GM12874 (cell line): ENCODE measurements around the gene GPAT2.

Source experiments
- CTCF ChIP-seq: IDR thresholded peaks from 2 replicates; pipeline ENCODE4 v1.5.1; 2011; ENCODE audit warnings: low read depth, mild to moderate bottlenecking, control low read depth, low read length, moderate library complexity; ENCODE audit not compliant: insufficient read depth

GPAT2 gene

DNA sequence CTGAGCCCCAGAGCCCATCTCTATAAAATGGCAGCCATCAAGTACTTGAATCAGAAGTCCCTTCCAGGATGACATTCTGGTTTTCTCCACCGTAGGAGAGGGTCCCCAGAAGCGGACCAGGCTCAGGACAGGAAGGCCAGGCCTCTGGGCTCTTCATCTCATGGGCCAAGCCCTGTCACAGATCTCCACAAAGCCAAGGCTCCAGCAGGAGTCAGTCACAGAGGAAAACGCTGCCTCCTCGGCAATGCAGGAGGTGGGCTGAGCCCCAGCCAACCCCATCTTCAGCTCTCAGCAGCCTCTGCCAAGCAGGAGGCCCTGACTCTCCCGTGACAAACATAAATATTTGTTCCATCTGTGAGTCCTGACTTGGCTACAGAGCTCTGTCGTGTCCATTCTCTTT is 39.4 kb upstream of the GPAT2 start:
- no peak for TF ChIP-seq CTCF

GRCh38 chr2:96073170-96073775 is 38.6 kb upstream of the GPAT2 start:
- no peak for TF ChIP-seq CTCF

GRCh38 chr2:96072746-96073145 is 38.0 kb upstream of the GPAT2 start:
- TF ChIP-seq CTCF: no peak

GRCh38 chr2:96065381-96065930 is 30.7 kb upstream of the GPAT2 start:
- TF ChIP-seq CTCF: no peak

- no peak for TF ChIP-seq CTCF
These were observed 9.6 kb downstream of the GPAT2 start for GRCh38 chr2:96025194-96025492.

DNA sequence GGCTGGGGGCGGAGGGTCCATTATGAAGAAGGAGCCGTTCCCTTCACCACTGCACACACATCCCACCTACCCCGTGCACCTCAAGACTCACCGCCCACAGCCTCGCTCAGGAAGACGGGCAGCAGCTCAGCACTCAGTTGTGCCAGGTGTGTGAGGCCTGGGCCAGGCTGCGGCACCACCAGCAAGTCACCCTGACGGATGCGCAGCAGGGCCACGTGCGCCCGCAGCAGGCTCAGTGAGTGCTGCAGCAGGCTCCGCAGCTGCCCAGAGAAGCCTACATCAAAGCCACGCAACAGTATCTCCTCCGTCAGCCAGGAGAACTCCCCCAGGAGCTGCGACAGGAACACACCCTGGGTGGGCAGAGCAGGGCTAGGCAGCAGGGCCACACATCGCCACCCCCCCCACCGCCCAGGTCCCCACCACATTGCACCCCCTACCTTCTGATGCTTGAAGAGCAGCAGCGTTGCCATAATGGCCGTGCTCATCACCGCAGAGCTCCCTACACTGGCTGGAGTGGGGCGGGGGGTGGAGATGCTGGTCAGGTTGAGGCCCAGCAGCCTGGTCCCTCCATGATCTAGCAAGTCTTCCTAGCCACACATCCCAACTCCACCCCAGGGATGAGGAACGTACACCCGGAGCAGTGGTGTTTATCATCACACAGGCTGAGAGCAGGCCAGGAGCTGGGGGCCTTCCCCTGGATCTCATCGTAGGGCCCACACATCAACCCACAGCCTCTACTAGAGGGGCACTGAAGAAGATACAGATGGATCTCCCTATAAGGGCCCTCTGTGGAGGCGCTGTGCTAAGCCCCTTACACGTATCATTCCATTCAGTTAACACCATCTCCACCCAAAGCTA is 10.2 kb downstream of the GPAT2 start:
- TF ChIP-seq CTCF: no peak

- peak; percentile 80 for TF ChIP-seq CTCF
These were observed 11.8 kb downstream of the GPAT2 start for GRCh38 chr2:96022701-96023447.
